ENCODE measurements around the gene IFT43.

The IFT43 gene

DNA sequence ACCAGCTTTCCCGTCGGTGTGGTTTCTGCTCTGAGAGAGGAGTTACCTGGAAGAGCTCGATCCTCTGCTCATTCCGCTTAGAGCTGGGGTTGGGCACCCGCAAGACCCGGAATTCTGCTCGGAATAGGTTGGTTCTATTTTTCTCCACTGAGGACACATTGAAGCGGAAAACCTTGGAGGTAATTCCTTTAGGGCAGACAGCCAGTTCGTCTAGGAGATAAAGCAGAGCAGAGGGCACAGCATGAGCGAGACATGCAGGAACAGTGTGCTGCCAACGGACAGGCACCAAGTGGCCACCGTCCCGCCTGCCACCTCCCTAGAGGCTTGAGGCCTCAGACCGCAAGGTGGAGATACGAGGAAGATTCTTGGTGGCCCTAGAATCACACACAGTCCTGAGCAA, 14.1 kb upstream of the IFT43 start:
- no peak overlapping the region for H3K27ac ChIP-seq
- TF ChIP-seq, protein P1, sequence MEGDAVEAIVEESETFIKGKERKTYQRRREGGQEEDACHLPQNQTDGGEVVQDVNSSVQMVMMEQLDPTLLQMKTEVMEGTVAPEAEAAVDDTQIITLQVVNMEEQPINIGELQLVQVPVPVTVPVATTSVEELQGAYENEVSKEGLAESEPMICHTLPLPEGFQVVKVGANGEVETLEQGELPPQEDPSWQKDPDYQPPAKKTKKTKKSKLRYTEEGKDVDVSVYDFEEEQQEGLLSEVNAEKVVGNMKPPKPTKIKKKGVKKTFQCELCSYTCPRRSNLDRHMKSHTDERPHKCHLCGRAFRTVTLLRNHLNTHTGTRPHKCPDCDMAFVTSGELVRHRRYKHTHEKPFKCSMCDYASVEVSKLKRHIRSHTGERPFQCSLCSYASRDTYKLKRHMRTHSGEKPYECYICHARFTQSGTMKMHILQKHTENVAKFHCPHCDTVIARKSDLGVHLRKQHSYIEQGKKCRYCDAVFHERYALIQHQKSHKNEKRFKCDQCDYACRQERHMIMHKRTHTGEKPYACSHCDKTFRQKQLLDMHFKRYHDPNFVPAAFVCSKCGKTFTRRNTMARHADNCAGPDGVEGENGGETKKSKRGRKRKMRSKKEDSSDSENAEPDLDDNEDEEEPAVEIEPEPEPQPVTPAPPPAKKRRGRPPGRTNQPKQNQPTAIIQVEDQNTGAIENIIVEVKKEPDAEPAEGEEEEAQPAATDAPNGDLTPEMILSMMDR (conservative IDR thresholded peaks at IDR 0.05), result no peak
- no peak for TF ChIP-seq ZFX (IDR thresholded peaks at IDR 0.05)

DNA sequence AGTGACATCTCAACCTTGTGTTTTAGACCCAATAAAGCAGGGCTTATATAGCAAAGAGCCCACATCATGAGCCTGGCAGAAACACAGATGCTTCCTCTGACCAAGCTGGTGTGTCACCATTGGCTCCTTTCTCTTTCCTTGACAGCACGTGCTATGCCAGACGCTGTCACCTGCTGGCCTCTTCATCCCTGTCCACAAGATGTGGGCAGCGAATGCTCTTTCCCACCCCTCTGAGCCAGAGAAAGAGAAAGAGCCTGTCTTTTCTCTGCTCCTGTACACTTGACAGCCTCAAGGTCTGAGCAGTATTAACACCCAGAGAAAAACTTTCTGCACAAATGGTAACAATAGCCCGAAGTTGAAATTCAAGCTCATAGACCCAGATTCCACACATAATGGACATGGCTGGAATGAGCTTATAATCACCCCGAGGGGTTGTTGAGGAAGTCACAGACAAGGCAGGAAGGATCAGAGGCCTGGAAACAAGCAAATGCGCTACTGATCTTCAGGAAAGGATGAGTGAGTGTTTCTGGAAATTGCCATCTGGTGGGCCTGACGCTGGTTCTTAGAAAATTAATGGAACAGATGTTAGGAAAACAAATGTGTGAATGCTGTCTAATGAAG, 12.7 kb upstream of the IFT43 start:
- no peak overlapping the region for H3K27ac ChIP-seq
- TF ChIP-seq, protein P1 (conservative IDR thresholded peaks at IDR 0.05), result no peak
- TF ChIP-seq ZFX (IDR thresholded peaks at IDR 0.05), result no peak

DNA sequence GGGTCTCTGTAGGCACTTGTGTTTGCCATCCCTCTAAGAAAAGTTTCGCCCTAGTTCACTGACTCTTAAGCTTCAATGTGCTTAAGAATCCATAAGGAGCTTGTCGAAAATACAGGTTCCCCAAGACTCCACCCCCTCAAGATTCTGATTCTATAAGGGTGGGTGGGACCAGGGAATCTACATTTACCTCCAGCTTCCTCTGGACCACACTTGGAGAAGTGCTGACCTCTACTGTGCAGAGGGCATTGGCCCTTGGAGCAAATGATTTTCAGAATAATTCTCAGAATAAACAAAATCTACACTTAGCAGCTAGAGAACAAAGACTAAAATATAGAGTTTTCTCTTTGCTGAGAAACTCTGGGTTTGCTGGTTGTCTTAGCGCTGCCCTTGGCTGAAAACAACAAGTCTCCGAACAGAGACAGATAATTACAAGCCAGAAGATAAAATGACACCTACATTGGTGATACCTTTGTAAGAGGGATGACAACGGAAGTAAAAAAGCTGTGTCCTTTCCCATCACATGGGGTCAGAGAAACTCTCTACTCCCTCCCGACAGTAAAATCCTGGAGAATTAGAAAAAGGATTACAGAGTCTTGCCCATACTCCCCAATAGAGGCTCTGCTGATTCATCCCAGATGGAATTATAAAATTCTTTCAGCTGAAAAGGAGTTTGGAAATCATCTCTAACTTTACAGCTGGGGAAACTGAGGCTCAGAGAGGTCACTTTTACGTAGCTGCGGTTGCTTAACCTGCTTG, 8.6 kb upstream of the IFT43 start:
- H3K27ac ChIP-seq, result no peak overlapping the region
- TF ChIP-seq ZFX (IDR thresholded peaks at IDR 0.05), result no peak
- TF ChIP-seq, protein P1 (conservative IDR thresholded peaks at IDR 0.05), result no peak

DNA sequence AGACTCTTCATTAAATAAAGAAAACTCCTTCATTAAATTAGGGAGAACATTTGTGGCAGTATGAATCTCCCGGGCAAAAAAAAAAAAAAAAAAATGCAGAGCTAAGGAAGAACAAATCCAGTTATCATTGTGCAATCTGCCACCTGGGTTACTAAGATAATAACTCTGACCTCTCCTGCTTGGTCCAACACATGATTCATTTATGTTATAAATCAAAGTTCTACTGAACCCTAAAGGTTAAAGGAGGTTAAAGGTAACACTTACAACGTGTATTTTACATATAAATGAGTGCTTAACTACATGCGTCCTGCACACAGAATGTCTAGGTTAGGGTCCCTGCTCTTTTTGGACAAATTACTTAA, 8.0 kb upstream of the IFT43 start:
- H3K27ac ChIP-seq, result no peak overlapping the region

DNA sequence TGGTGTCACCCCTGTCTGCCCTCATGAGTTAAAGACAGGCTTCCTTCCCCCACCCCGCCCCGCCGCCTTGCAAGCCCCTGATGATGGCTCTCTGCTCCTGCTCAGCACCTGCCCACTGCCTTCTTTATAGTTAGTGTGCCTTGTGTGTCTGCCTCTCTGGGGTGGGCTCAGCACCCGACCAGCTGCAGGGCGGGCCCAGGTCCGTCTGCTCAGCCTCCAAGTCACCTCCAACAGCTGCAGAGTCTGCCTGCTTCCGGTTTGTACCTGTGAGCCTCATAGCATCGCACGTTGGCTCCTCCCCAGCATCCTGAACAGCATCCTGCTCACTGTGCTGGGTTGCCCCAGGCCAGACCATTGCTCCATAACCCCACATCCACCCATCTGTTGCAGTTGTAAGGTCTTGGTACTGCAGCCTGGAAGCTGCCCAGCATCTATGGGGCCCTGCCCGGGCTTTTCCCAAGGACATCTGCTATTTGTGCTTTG, 7.3 kb upstream of the IFT43 start:
- TF ChIP-seq, protein P1 (conservative IDR thresholded peaks at IDR 0.05), result no peak
- no peak for TF ChIP-seq ZFX (IDR thresholded peaks at IDR 0.05)
- H3K27ac ChIP-seq, result no peak overlapping the region

More for the DNA sequence above, 8.0 kb upstream of the IFT43 start:
- no peak for TF ChIP-seq ZFX (IDR thresholded peaks at IDR 0.05)
- TF ChIP-seq, protein P1 (conservative IDR thresholded peaks at IDR 0.05), result no peak

DNA sequence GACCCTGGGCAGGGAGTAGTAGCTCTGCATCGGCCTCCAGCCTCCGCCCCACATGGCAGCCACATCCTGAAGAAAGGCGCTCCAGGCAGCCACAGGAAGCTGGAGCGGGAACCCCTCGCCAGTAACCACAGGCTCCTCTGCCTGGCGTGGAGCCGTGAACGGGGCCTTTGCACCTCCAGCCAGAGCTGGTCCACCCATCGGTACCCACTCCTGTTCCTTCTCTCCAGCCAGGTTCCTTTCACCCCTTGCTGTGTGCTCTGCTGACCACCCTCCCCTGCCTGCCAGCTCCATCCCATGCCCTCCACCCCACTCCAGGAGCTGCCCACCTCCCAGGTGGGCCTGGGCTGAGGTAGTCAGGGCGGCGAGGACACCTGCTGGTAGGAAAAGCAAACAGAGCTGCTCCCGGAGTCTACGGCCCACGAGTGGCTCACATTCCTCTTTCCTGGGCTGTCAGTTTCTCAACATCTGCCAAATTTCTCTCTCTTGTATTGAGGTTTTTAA, 6.4 kb upstream of the IFT43 start:
- H3K27ac ChIP-seq, result no peak overlapping the region
- TF ChIP-seq, protein P1 (conservative IDR thresholded peaks at IDR 0.05), result peak; percentile 66
- TF ChIP-seq ZFX (IDR thresholded peaks at IDR 0.05), result no peak
